ENCODE data around the gene TRIM14. TPM values are rescaled to one million over a fixed set of nuclear protein-coding genes. Genes with fewer than 3 reads are reported as not detected.
"Not testable (repeated sequence)": the region's sequence is repeated elsewhere in the genome, so short reads cannot be mapped to it uniquely, and the experiment has no call there.

TRIM14 gene
- total RNA-seq, 1 experiment from 2014 or later, result 12.5 TPM

GRCh38 chr9:98124637-98125426, 5.8 kb upstream of the TRIM14 start:
- Mint-ChIP-seq H3K4me1 (peaks cover 4% of the 10 kb centered on the region in 2 experiments; a peak in 1 of 4 replicates), H3K27me3 (ENCODE audit: low read depth) (peaks cover 7% of the 10 kb centered on the region), H3K27ac (peak overlapping the region in 1 of 3 experiments; percentile 44; a peak in 1 of 7 replicates), H3K9me3 (no peaks in the 10 kb centered on the region), H3K4me3 (no peak overlapping the region), H3K36me3 (ENCODE audit: insufficient read depth in 1 of 3, low read depth in 3 of 3) (peaks cover 12 to 18% (median 16%) of the 10 kb centered on the region in 3 experiments; a peak in 6 of 7 replicates)
- H4K20me1 ChIP-seq (ENCODE audit: control insufficient read depth, insufficient read depth, insufficient read length), result no peaks in the 10 kb centered on the region
- H3T11ph ChIP-seq (ENCODE audit: low read length), result no peak overlapping the region
- H4K5ac ChIP-seq (ENCODE audit: insufficient read length, low read depth, low read length), result no peak overlapping the region
- no peak overlapping the region for H2AK5ac ChIP-seq (ENCODE audit: insufficient read length, low read length)
- H3K79me2 ChIP-seq (ENCODE audit: insufficient read depth, low read length), result no peaks in the 10 kb centered on the region
- no peak overlapping the region for H2BK120ac ChIP-seq (ENCODE audit: low read depth, low read length, poor library complexity, severe bottlenecking)
- H3K56ac ChIP-seq (ENCODE audit: insufficient read length, low read depth, low read length), result no peak overlapping the region
- H3K27me3 ChIP-seq (ENCODE audit: insufficient read depth, low read length), result no peaks in the 10 kb centered on the region
- no peak overlapping the region for H2BK12ac ChIP-seq (ENCODE audit: insufficient read length, low read depth, low read length)
- no peak overlapping the region for H4K91ac ChIP-seq (ENCODE audit: insufficient read length, low read depth, low read length)
- no peaks in the 10 kb centered on the region for H3K79me1 ChIP-seq (ENCODE audit: insufficient read depth, low read depth, low read length, poor library complexity, severe bottlenecking)
- no peak overlapping the region for H3K18ac ChIP-seq (ENCODE audit: insufficient read length, low read depth, low read length)
- no peak overlapping the region for H2AFZ ChIP-seq (ENCODE audit: low read length)
- H3K23me2 ChIP-seq (ENCODE audit: insufficient read length, low read depth, low read length, poor library complexity, severe bottlenecking), result no peaks in the 10 kb centered on the region
- no peak overlapping the region for H3K23ac ChIP-seq (ENCODE audit: insufficient read length, low read depth, low read length)
- H2BK20ac ChIP-seq (ENCODE audit: low read depth, low read length, poor library complexity, severe bottlenecking), result no peak overlapping the region
- no peaks in the 10 kb centered on the region for H3K9me3 ChIP-seq (ENCODE audit: control insufficient read depth, low read depth, low read length)
- no peak overlapping the region for H3K4ac ChIP-seq (ENCODE audit: low read depth, low read length)
- H3K14ac ChIP-seq (ENCODE audit: insufficient read depth, low read length), result no peak overlapping the region
- TF ChIP-seq CTCF (conservative IDR thresholded peaks at IDR 0.05), result no peak
- no CpG with 5 or more reads among the region's 15 CpGs for WGBS (ENCODE audit: extremely low coverage, insufficient read length, low lambda C conversion rate)
- H2BK15ac ChIP-seq (ENCODE audit: low read depth, low read length), result no peak overlapping the region
- no peak overlapping the region for H4K8ac ChIP-seq (replicated peaks; ENCODE audit: insufficient read length, low read depth, low read length)
- no peak overlapping the region for H3K27ac ChIP-seq (ENCODE audit: insufficient read length, low read depth, low read length)
- DNase-seq, result no peak
- H3K4me2 ChIP-seq (ENCODE audit: insufficient read depth, insufficient read length, low read length), result no peak overlapping the region
- H2BK5ac ChIP-seq (ENCODE audit: insufficient read length, low read length), result no peak overlapping the region
- H3K9ac ChIP-seq (ENCODE audit: extremely low read depth, insufficient read length, low read length), result no peak overlapping the region
- no peaks in the 10 kb centered on the region for H3K4me1 ChIP-seq (ENCODE audit: insufficient read depth, low read length)

GRCh38 chr9:98124091-98124490, 5.1 kb upstream of the TRIM14 start:
- H2BK12ac ChIP-seq (ENCODE audit: insufficient read length, low read depth, low read length); H3K79me2 ChIP-seq (ENCODE audit: insufficient read depth, low read length); H2AFZ ChIP-seq (ENCODE audit: low read length); H3K4me3 Mint-ChIP-seq; H2BK5ac ChIP-seq (ENCODE audit: insufficient read length, low read length); H2BK15ac ChIP-seq (ENCODE audit: low read depth, low read length); H3K9me3 Mint-ChIP-seq; H3K18ac ChIP-seq (ENCODE audit: insufficient read length, low read depth, low read length); H3K27me3 ChIP-seq (ENCODE audit: insufficient read depth, low read length); H3K56ac ChIP-seq (ENCODE audit: insufficient read length, low read depth, low read length); H3K27ac ChIP-seq (ENCODE audit: insufficient read length, low read depth, low read length); H4K91ac ChIP-seq (ENCODE audit: insufficient read length, low read depth, low read length); H3K4ac ChIP-seq (ENCODE audit: low read depth, low read length); H3K79me1 ChIP-seq (ENCODE audit: insufficient read depth, low read depth, low read length, poor library complexity, severe bottlenecking); H2BK20ac ChIP-seq (ENCODE audit: low read depth, low read length, poor library complexity, severe bottlenecking); H4K20me1 ChIP-seq (ENCODE audit: control insufficient read depth, insufficient read depth, insufficient read length); H3K9ac ChIP-seq (ENCODE audit: extremely low read depth, insufficient read length, low read length); H3K14ac ChIP-seq (ENCODE audit: insufficient read depth, low read length); DNase-seq; H3K4me1 ChIP-seq (ENCODE audit: insufficient read depth, low read length); H3K9me3 ChIP-seq (ENCODE audit: control insufficient read depth, low read depth, low read length); H3T11ph ChIP-seq (ENCODE audit: low read length); H2BK120ac ChIP-seq (ENCODE audit: low read depth, low read length, poor library complexity, severe bottlenecking); H4K8ac ChIP-seq (replicated peaks; ENCODE audit: insufficient read length, low read depth, low read length); H3K4me2 ChIP-seq (ENCODE audit: insufficient read depth, insufficient read length, low read length); H3K23me2 ChIP-seq (ENCODE audit: insufficient read length, low read depth, low read length, poor library complexity, severe bottlenecking); H3K23ac ChIP-seq (ENCODE audit: insufficient read length, low read depth, low read length); H4K5ac ChIP-seq (ENCODE audit: insufficient read length, low read depth, low read length); H3K4me1 Mint-ChIP-seq; H2AK5ac ChIP-seq (ENCODE audit: insufficient read length, low read length): not testable (repeated sequence)
- peak overlapping the region in 1 of 3 experiments; percentile 51; a peak in 1 of 7 replicates for H3K27ac Mint-ChIP-seq
- H3K27me3 Mint-ChIP-seq (ENCODE audit: low read depth), result peaks cover 13% of the 10 kb centered on the region
- peaks cover 11 to 18% (median 16%) of the 10 kb centered on the region in 3 experiments; a peak in 6 of 7 replicates for H3K36me3 Mint-ChIP-seq (ENCODE audit: insufficient read depth in 1 of 3, low read depth in 3 of 3)
- no CpG with 5 or more reads among the region's 13 CpGs for WGBS (ENCODE audit: extremely low coverage, insufficient read length, low lambda C conversion rate)
